HEK293T (cell line): Measurements from ENCODE around the gene VPS18.

Experiments used
- CTCF ChIA-PET: fragments of 350-600 bp; formaldehyde crosslinking; extraction: SDS; loops from one replicate; lab custom pipeline; 2021; ENCODE audit warnings: antibody characterized with exemption, inconsistent platforms; lab: Yijun Ruan, JAX
- POLR2A ChIA-PET: fragments of 350-600 bp; formaldehyde crosslinking; extraction: SDS; loops from one replicate; lab custom pipeline; 2020; ENCODE audit warnings: antibody characterized with exemption, inconsistent platforms; lab: Yijun Ruan, JAX
- DNase-seq: peaks from one replicate; pipeline ENCODE4 v3.0.0; 2012; ENCODE audit warnings: mixed read lengths; ENCODE audit errors: extremely low spot score
- ARNT ChIP-seq: fragments of 450-650 bp; IDR thresholded peaks from 2 replicates; pipeline ENCODE4 v1.6.1; 2017; ENCODE audit warnings: mild to moderate bottlenecking
- BHLHE40 ChIP-seq: fragments of 450-650 bp; IDR thresholded peaks from 2 replicates; pipeline ENCODE4 v1.6.1; 2016; ENCODE audit warnings: mild to moderate bottlenecking, moderate library complexity, borderline replicate concordance
- CTBP1 ChIP-seq: fragments of 450-650 bp; IDR thresholded peaks from 2 replicates; pipeline ENCODE4 v1.6.1; 2016; ENCODE audit warnings: borderline replicate concordance
- ELF4 ChIP-seq: fragments of 450-650 bp; IDR thresholded peaks from 2 replicates; pipeline ENCODE4 v1.6.1; 2017; ENCODE audit warnings: antibody characterized with exemption
- FOXA1 ChIP-seq: fragments of 450-650 bp; IDR thresholded peaks from 2 replicates; pipeline ENCODE4 v1.6.1; 2016; ENCODE audit warnings: mild to moderate bottlenecking
- FOXK2 ChIP-seq: fragments of 450-650 bp; IDR thresholded peaks from 2 replicates; pipeline ENCODE4 v1.6.1; 2016; ENCODE audit warnings: mild to moderate bottlenecking
- FOXM1 ChIP-seq: fragments of 450-650 bp; IDR thresholded peaks from 2 replicates; pipeline ENCODE4 v1.6.1; 2017; ENCODE audit warnings: mild to moderate bottlenecking, borderline replicate concordance
- HDGF ChIP-seq: fragments of 450-650 bp; IDR thresholded peaks from 2 replicates; pipeline ENCODE4 v1.6.1; 2017; ENCODE audit warnings: antibody characterized with exemption, borderline replicate concordance
- L3MBTL2 ChIP-seq: fragments of 450-650 bp; conservative IDR thresholded peaks from 2 replicates; pipeline ENCODE4 v1.6.1; 2016; ENCODE audit warnings: mild to moderate bottlenecking
- LEF1 ChIP-seq: fragments of 450-650 bp; IDR thresholded peaks from 2 replicates; pipeline ENCODE4 v1.6.1; 2017; ENCODE audit warnings: mild to moderate bottlenecking, borderline replicate concordance
- NFRKB ChIP-seq: fragments of 450-650 bp; IDR thresholded peaks from 2 replicates; pipeline ENCODE4 v1.6.1; 2016; ENCODE audit warnings: mild to moderate bottlenecking, moderate library complexity
- SP1 ChIP-seq: fragments of 450-650 bp; IDR thresholded peaks from 2 replicates; pipeline ENCODE4 v1.6.1; 2017
- SUZ12 ChIP-seq: fragments of 450-650 bp; IDR thresholded peaks from 2 replicates; pipeline ENCODE4 v1.6.1; 2016; ENCODE audit warnings: mild to moderate bottlenecking
- TARDBP ChIP-seq: fragments of 450-650 bp; IDR thresholded peaks from 2 replicates; pipeline ENCODE4 v1.6.1; 2016
- ZNF384 ChIP-seq: fragments of 450-650 bp; IDR thresholded peaks from 2 replicates; pipeline ENCODE4 v1.6.1; 2016
- TF ChIP-seq, protein P1 (sequence below): fragments of 450-650 bp; IDR thresholded peaks from 2 replicates; pipeline ENCODE4 v1.6.1; 2016

Gene VPS18

DNA sequence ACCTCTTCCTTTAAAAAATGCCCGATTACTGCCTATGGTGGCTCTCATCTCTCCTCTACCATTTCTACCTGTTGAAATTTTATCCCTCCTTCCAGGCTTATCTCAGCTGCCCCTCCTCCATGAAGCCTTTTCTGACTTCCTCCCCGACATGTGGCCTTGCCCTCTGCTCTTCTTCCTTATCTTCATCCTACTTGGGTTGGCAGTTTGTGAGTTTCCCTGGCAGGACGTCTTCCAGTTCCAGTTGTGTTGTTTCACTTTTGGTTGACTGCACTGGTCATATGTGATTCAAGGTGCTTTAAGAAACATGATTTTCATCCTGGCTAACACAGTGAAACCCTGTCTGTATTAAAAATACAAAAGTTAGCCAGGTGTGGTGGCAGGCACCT is 39.3 kb downstream of the VPS18 start:
- POLR2A ChIA-PET, result no interaction called here
- DNase-seq, result no peak
- TF ChIP-seq, protein P1, sequence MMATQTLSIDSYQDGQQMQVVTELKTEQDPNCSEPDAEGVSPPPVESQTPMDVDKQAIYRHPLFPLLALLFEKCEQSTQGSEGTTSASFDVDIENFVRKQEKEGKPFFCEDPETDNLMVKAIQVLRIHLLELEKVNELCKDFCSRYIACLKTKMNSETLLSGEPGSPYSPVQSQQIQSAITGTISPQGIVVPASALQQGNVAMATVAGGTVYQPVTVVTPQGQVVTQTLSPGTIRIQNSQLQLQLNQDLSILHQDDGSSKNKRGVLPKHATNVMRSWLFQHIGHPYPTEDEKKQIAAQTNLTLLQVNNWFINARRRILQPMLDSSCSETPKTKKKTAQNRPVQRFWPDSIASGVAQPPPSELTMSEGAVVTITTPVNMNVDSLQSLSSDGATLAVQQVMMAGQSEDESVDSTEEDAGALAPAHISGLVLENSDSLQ, result no peak
- TF ChIP-seq TARDBP, result no peak
- no peak for TF ChIP-seq BHLHE40
- TF ChIP-seq FOXA1, result no peak
- TF ChIP-seq SUZ12, result no peak
- no peak for TF ChIP-seq ARNT
- no peak for TF ChIP-seq FOXM1
- no peak for TF ChIP-seq L3MBTL2
- no peak for TF ChIP-seq LEF1
- TF ChIP-seq FOXK2, result no peak
- CTCF ChIA-PET, result no interaction called here

DNA sequence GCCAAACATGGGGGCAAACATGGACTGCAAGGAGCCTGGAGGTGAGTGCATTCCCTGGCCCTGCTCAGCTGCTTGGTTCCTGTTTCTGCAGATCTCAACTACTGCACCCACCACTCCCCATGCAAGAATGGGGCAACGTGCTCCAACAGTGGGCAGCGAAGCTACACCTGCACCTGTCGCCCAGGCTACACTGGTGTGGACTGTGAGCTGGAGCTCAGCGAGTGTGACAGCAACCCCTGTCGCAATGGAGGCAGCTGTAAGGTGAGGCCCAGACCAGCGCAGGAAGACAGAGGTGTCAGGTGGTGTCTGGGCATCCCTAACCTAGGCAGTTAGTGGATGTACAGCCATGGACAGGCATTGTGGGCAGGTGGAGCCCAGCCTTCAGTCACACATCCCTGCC is 40.2 kb downstream of the VPS18 start:
- DNase-seq, result no peak
- ChIA-PET POLR2A (interaction anchor here (1.4 kb wide), 1 partner anchor 19 kb away, joined by 5 read pairs; the partner anchor contains the start of gene CHAC1), CTCF (no interaction called here)
- TF ChIP-seq, protein P1, result no peak
- TF ChIP-seq TARDBP, result no peak
- no peak for TF ChIP-seq SUZ12
- no peak for TF ChIP-seq NFRKB
- no peak for TF ChIP-seq FOXK2
- TF ChIP-seq ARNT, result no peak
- TF ChIP-seq BHLHE40, result no peak
- TF ChIP-seq SP1, result no peak
- no peak for TF ChIP-seq CTBP1
- no peak for TF ChIP-seq FOXA1
- no peak for TF ChIP-seq ZNF384
- no peak for TF ChIP-seq FOXM1
- TF ChIP-seq HDGF, result no peak
- TF ChIP-seq ELF4, result no peak
- TF ChIP-seq LEF1, result no peak
- no peak for TF ChIP-seq L3MBTL2

DNA sequence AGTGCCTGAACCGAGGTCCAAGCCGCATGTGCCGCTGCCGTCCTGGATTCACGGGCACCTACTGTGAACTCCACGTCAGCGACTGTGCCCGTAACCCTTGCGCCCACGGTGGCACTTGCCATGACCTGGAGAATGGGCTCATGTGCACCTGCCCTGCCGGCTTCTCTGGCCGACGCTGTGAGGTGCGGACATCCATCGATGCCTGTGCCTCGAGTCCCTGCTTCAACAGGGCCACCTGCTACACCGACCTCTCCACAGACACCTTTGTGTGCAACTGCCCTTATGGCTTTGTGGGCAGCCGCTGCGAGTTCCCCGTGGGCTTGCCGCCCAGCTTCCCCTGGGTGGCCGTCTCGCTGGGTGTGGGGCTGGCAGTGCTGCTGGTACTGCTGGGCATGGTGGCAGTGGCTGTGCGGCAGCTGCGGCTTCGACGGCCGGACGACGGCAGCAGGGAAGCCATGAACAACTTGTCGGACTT is 42.0 kb downstream of the VPS18 start:
- POLR2A ChIA-PET, result interaction anchor here (0.9 to 1.4 kb wide), 2 partner anchors 17 to 21 kb away, joined by 3 to 6 read pairs; partner anchors contain the start of gene CHAC1
- CTCF ChIA-PET, result no interaction called here
- TF ChIP-seq NFRKB, result no peak
- no peak for TF ChIP-seq FOXK2
- no peak for TF ChIP-seq ARNT
- TF ChIP-seq HDGF, result no peak
- no peak for TF ChIP-seq SP1
- no peak for TF ChIP-seq ZNF384
- no peak for TF ChIP-seq ELF4
- no peak for TF ChIP-seq FOXA1
- no peak for TF ChIP-seq LEF1
- no peak for DNase-seq

DNA sequence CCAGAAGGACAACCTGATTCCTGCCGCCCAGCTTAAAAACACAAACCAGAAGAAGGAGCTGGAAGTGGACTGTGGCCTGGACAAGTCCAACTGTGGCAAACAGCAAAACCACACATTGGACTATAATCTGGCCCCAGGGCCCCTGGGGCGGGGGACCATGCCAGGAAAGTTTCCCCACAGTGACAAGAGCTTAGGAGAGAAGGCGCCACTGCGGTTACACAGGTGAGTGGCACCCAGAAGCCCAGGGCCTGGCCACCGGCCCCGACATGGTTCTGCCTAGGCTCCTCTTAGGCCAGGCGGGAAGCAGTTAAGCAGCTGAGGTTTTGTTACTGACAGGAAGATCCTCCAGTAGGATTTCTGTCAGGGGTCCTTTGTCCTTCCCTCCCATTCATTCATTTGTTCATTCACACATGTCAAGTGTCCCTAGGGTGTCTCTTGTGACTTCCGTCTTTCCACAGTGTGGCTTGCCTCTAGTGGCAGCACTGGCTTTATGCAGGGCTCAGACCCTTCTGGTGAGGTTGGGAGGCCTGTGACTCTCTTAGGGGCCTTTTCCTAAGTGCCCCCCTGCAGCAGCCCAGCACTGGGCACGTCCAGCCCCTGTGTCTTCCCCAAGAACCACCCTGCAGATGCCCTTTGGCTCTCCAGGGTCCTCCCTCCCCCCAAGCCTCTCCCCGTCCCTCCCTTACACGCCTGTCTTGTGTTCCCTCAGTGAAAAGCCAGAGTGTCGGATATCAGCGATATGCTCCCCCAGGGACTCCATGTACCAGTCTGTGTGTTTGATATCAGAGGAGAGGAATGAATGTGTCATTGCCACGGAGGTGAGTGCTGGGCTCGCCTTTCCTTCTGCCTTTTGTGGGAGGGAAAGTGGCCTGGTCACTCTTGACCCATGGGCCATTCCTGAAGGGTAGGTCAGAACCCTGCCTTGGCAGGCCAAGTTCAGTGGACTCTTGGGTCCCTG is 42.7 kb downstream of the VPS18 start:
- ChIA-PET POLR2A (interaction anchor here (0.9 to 1.4 kb wide), 2 partner anchors 16 to 20 kb away, joined by 3 to 6 read pairs; partner anchors contain the start of gene CHAC1), CTCF (interaction anchor here (0.6 kb wide), 1 partner anchor 92 kb away, joined by 3 read pairs; no protein-coding TSS in a partner anchor)
- TF ChIP-seq SP1 (no peak), NFRKB (no peak), FOXK2 (no peak), FOXA1 (no peak), CTBP1 (no peak), SUZ12 (no peak)
- TF ChIP-seq, protein P1, result peak; percentile 64
- no peak for DNase-seq

DNA sequence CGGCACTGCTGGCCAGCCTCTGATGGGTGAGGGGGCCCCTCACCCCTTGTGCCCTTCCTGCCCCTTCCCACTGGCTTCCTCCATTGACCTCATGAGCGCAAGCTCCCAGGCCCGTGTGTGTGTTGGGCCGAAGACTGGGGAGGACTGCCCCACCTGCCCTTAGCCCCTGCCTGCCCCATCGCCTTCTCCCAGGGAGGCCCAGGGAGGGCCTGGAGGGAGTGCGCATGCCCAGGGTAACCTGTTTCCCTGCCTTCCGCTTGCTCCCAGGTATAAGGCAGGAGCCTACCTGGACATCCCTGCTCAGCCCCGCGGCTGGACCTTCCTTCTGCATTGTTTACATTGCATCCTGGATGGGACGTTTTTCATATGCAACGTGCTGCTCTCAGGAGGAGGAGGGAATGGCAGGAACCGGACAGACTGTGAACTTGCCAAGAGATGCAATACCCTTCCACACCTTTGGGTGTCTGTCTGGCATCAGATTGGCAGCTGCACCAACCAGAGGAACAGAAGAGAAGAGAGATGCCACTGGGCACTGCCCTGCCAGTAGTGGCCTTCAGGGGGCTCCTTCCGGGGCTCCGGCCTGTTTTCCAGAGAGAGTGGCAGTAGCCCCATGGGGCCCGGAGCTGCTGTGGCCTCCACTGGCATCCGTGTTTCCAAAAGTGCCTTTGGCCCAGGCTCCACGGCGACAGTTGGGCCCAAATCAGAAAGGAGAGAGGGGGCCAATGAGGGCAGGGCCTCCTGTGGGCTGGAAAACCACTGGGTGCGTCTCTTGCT is 43.7 kb downstream of the VPS18 start:
- no peak for DNase-seq
- TF ChIP-seq ELF4 (no peak), FOXA1 (no peak), FOXK2 (no peak), HDGF (no peak), SP1 (no peak), BHLHE40 (no peak), CTBP1 (no peak), NFRKB (no peak), TARDBP (no peak), ARNT (no peak), L3MBTL2 (no peak), LEF1 (no peak), ZNF384 (no peak), SUZ12 (no peak), FOXM1 (no peak)
- TF ChIP-seq, protein P1, result no peak
- ChIA-PET CTCF (interaction anchor here (0.6 kb wide), 1 partner anchor 91 kb away, joined by 3 read pairs; no protein-coding TSS in a partner anchor), POLR2A (no interaction called here)
